ENCODE data around the gene RING1. TPM values are rescaled to one million over a fixed set of nuclear protein-coding genes. Genes with fewer than 3 reads are reported as not detected.
A peak's percentile ranks its signal among the peaks of the same experiment; 100 is the strongest.

The RING1 gene
- total and polyA plus RNA-seq, 10 of the 15 experiments (the other 5 are each of a cell fraction or from before 2014, with no cell fraction given): 2.0 to 27.2 (median 15.8) TPM

- FAIRE-seq (no peak), DNase-seq (ENCODE audit: low read depth, low spot score) (no peak), ATAC-seq (no peak)
- Histone ChIP-seq H3K27me3 (replicated peaks in 1 of 2; ENCODE audit: control insufficient read depth in 2 of 2, insufficient read depth in 2 of 2, low read length in 1 of 2) (no peaks in the 10 kb centered on the region), H3K4me3 (no peak overlapping the region), H3K27ac (ENCODE audit: control insufficient read depth, insufficient read depth) (no peak overlapping the region), H3K4me1 (ENCODE audit: control insufficient read depth, insufficient read depth, low read length) (peaks cover 10% of the 10 kb centered on the region), H2AFZ (ENCODE audit: control insufficient read depth, low read depth, low read length) (no peak overlapping the region), H3K79me2 (ENCODE audit: control insufficient read depth, insufficient read depth, low read length) (peaks cover 13% of the 10 kb centered on the region), H3K36me3 (ENCODE audit: control insufficient read depth in 2 of 2, insufficient read depth in 2 of 2, low read length in 1 of 2) (peaks cover 2 to 12% of the 10 kb centered on the region in 2 experiments; a peak in 2 of 4 replicates), H4K20me1 (ENCODE audit: control insufficient read depth, insufficient read depth) (no peaks in the 10 kb centered on the region), H3K9ac (ENCODE audit: control insufficient read depth, insufficient read depth, low read length) (no peak overlapping the region), H3K9me3 (replicated peaks; ENCODE audit: control insufficient read depth, insufficient read depth, low read length) (no peaks in the 10 kb centered on the region), H3K4me2 (ENCODE audit: control insufficient read depth, insufficient read depth) (no peak overlapping the region)
- CTCF ChIA-PET: interaction anchor here (1.0 to 3.8 kb wide), 5 partner anchors 9 to 352 kb away, joined by 3 to 23 read pairs (median 6); partner anchors contain the start of genes RGL2, RPS18 and VPS52
- intact Hi-C loops (cut with micrococcal nuclease; ENCODE audit: unreplicated experiment) (no loop called here), in situ Hi-C loops (cut with MboI) (no loop called here)
- TF ChIP-seq YY1 (IDR thresholded peaks at IDR 0.05; ENCODE audit: low read depth, low read length) (no peak), CTCF (IDR thresholded peaks at IDR 0.05 in 2 of 3, conservative IDR thresholded peaks at IDR 0.05 in 1 of 3; ENCODE audit: control insufficient read depth in 2 of 3, extremely low read depth in 1 of 3, insufficient read depth in 1 of 3, low read depth in 3 of 3, low read length in 3 of 3) (peak in 1 of 3 experiments; percentile 9; a peak in 1 of 6 replicates)
- POLR2A ChIA-PET: interaction anchor here (0.6 to 5.2 kb wide), 6 partner anchors 11 to 139 kb away, joined by 3 to 40 read pairs (median 4); partner anchors contain the start of genes RING1, RPS18 and VPS52
- WGBS (ENCODE audit: insufficient coverage, insufficient replicate concordance, low lambda C conversion rate, missing lambda C conversion rate): 70% methylated on average over 6 of the region's 6 CpGs
- SMC1A ChIA-PET (ENCODE audit: uncharacterized antibody, unreplicated experiment): interaction anchor here (1.5 to 1.7 kb wide), 2 partner anchors 17 to 23 kb away, joined by 3 to 6 read pairs; no protein-coding TSS in a partner anchor
- BruUV-seq (replicated peaks): TSS peak; percentile 55
- RAD21 ChIA-PET (ENCODE audit: unreplicated experiment): no interaction called here
Observed at GRCh38 chr6:33251395-33252012, 43.2 kb downstream of the RING1 start.

- intact Hi-C loops (cut with micrococcal nuclease; ENCODE audit: unreplicated experiment): no loop called here
- CTCF ChIA-PET: no interaction called here
- no peak for FAIRE-seq
- no peak for TF ChIP-seq PML (IDR thresholded peaks at IDR 0.05; ENCODE audit: low read length)
- no peak for TF ChIP-seq GATAD2B (conservative IDR thresholded peaks at IDR 0.05; ENCODE audit: low read depth)
- TF ChIP-seq ATF2 (IDR thresholded peaks at IDR 0.05; ENCODE audit: low read length): no peak
- no peak for TF ChIP-seq BCLAF1 (IDR thresholded peaks at IDR 0.05)
- no peak for TF ChIP-seq IRF4 (IDR thresholded peaks at IDR 0.05; ENCODE audit: low read depth, low read length)
- TF ChIP-seq PAX8 (IDR thresholded peaks at IDR 0.05): no peak
Observed at GRCh38 chr6:33252759-33253158, 44.5 kb downstream of the RING1 start.

More at GRCh38 chr6:33252759-33253158, 44.5 kb downstream of the RING1 start:
- Histone ChIP-seq H3K27me3 (replicated peaks in 1 of 2; ENCODE audit: control insufficient read depth in 2 of 2, insufficient read depth in 2 of 2, low read length in 1 of 2) (no peaks in the 10 kb centered on the region), H4K20me1 (ENCODE audit: control insufficient read depth, insufficient read depth) (no peaks in the 10 kb centered on the region), H3K4me3 (no peak overlapping the region), H2AFZ (ENCODE audit: control insufficient read depth, low read depth, low read length) (no peak overlapping the region), H3K27ac (ENCODE audit: control insufficient read depth, insufficient read depth) (no peak overlapping the region), H3K4me2 (ENCODE audit: control insufficient read depth, insufficient read depth) (no peak overlapping the region), H3K4me1 (ENCODE audit: control insufficient read depth, insufficient read depth, low read length) (peaks cover 10% of the 10 kb centered on the region), H3K9ac (ENCODE audit: control insufficient read depth, insufficient read depth, low read length) (no peak overlapping the region), H3K36me3 (ENCODE audit: control insufficient read depth in 2 of 2, insufficient read depth in 2 of 2, low read length in 1 of 2) (peaks cover 2 to 12% of the 10 kb centered on the region in 2 experiments; a peak in 2 of 4 replicates), H3K9me3 (replicated peaks; ENCODE audit: control insufficient read depth, insufficient read depth, low read length) (no peaks in the 10 kb centered on the region), H3K79me2 (ENCODE audit: control insufficient read depth, insufficient read depth, low read length) (peaks cover 13% of the 10 kb centered on the region)
- RAD21 ChIA-PET (ENCODE audit: unreplicated experiment): no interaction called here
- ATAC-seq (no peak), DNase-seq (ENCODE audit: low read depth, low spot score) (no peak)
- POLR2A ChIA-PET: no interaction called here
- in situ Hi-C loops (cut with MboI): no loop called here
- SMC1A ChIA-PET (ENCODE audit: uncharacterized antibody, unreplicated experiment): no interaction called here
- BruUV-seq (replicated peaks): no TSS peak
